BE2C (cell line): ENCODE data around the gene COPS2.
"Not testable (repeated sequence)": the region's sequence is repeated elsewhere in the genome, so short reads cannot be mapped to it uniquely, and the experiment has no call there.

Experiments used
- DNase-seq: peaks from one replicate; pipeline ENCODE4 v3.0.0-alpha.2; 2020
- H3K27me3 ChIP-seq: fragments of 250-450 bp; sonication (Bioruptor Pico); 2 replicates; pipeline ENCODE4 v1.5.1; 2020; ENCODE audit warnings: mild to moderate bottlenecking
- H3K36me3 ChIP-seq: fragments of 250-450 bp; sonication (Bioruptor Pico); 2 replicates; pipeline ENCODE4 v1.5.1; 2020; ENCODE audit warnings: mild to moderate bottlenecking
- H3K4me1 ChIP-seq: fragments of 250-450 bp; sonication (Bioruptor Pico); 2 replicates; pipeline ENCODE4 v1.5.1; 2020
- H3K4me3 ChIP-seq: 2 replicates; pipeline ENCODE4 v1.5.1; 2011; ENCODE audit warnings: low read depth, low read length
- H3K9me3 ChIP-seq: fragments of 250-450 bp; sonication (Bioruptor Pico); 2 replicates; pipeline ENCODE4 v1.5.1; 2020
- TF ChIP-seq, protein P1 (sequence below): IDR thresholded peaks from 2 replicates; pipeline ENCODE4 v1.5.1; 2012; ENCODE audit warnings: mild to moderate bottlenecking, low read depth, low read length

The COPS2 gene

DNA sequence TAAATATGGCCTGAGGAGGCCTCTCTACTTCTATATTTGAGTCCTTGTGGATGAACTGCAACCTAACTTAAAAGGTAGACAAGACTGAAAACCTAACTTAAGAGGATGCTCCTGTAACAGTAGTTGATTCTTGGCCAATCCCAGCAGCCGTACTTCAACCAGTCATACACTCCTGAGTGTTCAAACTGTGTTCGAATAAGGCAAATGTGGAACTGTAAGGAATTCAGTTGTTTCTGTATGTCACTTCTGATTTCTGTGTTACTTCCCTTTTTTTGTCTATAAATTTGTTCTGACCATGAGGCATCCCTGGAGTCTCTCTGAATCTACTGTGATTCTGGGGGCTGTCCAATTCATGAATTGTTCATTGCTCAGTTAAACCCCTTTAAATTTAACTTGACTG lies 35.2 kb upstream of the COPS2 start:
- H3K36me3 ChIP-seq: no peaks in the 10 kb centered on the region
- TF ChIP-seq, protein P1, sequence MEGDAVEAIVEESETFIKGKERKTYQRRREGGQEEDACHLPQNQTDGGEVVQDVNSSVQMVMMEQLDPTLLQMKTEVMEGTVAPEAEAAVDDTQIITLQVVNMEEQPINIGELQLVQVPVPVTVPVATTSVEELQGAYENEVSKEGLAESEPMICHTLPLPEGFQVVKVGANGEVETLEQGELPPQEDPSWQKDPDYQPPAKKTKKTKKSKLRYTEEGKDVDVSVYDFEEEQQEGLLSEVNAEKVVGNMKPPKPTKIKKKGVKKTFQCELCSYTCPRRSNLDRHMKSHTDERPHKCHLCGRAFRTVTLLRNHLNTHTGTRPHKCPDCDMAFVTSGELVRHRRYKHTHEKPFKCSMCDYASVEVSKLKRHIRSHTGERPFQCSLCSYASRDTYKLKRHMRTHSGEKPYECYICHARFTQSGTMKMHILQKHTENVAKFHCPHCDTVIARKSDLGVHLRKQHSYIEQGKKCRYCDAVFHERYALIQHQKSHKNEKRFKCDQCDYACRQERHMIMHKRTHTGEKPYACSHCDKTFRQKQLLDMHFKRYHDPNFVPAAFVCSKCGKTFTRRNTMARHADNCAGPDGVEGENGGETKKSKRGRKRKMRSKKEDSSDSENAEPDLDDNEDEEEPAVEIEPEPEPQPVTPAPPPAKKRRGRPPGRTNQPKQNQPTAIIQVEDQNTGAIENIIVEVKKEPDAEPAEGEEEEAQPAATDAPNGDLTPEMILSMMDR: no peak
- H3K9me3 ChIP-seq: no peaks in the 10 kb centered on the region
- DNase-seq: no peak
- no peaks in the 10 kb centered on the region for H3K27me3 ChIP-seq
- H3K4me1 ChIP-seq: no peaks in the 10 kb centered on the region; the same call in 1 of the 2 replicates
- H3K4me3 ChIP-seq: no peak overlapping the region

- TF ChIP-seq, protein P1: no peak
- Histone ChIP-seq H3K4me1 (no peaks in the 10 kb centered on the region; the same call in 1 of the 2 replicates), H3K4me3 (no peak overlapping the region), H3K27me3 (no peaks in the 10 kb centered on the region), H3K9me3 (no peaks in the 10 kb centered on the region), H3K36me3 (no peaks in the 10 kb centered on the region)
- no peak for DNase-seq
These were observed 34.2 kb upstream of the COPS2 start for GRCh38 chr15:49189631-49190030.

DNA sequence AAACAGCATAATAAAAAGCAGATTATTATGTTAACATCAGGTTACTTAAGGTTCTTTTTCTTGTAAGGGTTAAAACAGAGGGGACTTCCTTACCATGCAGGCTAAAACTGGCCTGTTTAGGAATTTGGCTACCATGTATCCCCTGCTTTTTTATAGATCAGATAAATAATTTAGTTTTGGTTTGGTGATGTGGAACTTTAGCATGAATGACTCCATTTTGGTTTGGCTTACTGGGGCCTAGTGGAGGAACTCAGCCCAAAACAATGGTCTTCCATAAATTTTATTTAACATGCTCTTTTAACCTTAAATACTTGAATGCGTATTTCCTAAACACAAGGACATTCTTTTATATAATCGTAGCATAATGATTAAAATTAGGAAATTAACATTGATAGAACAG lies 33.5 kb upstream of the COPS2 start:
- Histone ChIP-seq H3K4me1 (no peaks in the 10 kb centered on the region; the same call in 1 of the 2 replicates), H3K27me3 (no peaks in the 10 kb centered on the region), H3K36me3 (no peaks in the 10 kb centered on the region), H3K9me3 (no peaks in the 10 kb centered on the region), H3K4me3 (no peak overlapping the region)
- no peak for DNase-seq
- TF ChIP-seq, protein P1: no peak

DNA sequence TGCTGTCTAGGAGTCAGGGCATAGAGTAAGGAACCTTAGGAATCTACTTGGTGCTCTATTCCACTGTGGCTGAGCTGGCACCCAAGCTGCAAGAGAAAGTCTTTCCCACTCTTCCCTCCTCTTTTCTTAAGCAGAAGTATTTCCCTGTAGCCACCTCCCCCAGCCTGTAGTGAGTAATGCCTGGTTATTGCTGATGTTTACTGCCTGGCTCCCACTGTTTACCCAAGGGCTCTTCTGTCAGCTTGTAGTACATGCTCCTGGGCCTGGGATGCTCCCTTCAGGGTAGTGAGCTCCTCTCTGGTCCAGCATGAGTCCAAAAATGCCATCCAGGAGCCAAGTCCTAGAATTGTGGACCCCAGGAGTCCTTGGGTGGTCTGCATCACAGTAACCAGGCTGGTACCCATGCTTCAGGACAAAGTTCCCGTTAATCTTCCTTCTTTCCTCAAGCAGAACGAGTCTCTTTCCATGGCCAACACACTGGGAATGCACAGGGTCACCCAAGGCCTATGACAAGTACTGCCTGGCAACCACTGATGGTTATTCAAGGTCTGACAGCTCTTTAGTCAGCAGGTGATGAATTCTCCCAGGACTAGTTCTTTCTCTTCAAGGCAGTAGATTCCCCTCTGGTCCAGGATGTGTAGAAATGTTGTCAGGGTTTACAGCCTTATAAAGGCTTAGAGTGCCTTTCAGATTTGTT lies 32.3 kb upstream of the COPS2 start:
- no peaks in the 10 kb centered on the region; the same call in 1 of the 2 replicates for H3K4me1 ChIP-seq
- DNase-seq: no peak
- TF ChIP-seq, protein P1: no peak
- no peaks in the 10 kb centered on the region for H3K27me3 ChIP-seq
- no peaks in the 10 kb centered on the region for H3K9me3 ChIP-seq
- H3K4me3 ChIP-seq: no peak overlapping the region
- no peaks in the 10 kb centered on the region for H3K36me3 ChIP-seq

DNA sequence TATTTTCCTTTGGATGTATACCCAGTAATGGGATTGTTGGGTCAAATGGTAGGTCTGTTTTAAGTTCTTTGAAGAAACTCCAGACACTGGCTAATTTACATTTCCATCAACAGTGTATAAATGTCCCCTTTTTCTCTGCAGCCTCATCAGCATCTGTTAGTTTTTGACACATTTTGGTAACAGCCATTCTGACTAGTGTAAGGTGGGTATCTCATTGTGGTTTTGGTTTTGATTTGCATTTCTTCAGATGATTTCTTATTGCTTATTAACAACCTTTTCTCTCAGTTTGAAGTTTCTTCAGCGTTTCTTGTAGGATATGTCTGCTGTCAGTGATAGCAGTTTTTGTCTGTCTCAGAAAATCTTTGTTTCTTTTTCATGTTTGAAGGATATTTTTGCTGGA lies 30.1 kb upstream of the COPS2 start:
- TF ChIP-seq, protein P1: no peak
- DNase-seq: no peak
- no peaks in the 10 kb centered on the region for H3K9me3 ChIP-seq
- H3K4me1 ChIP-seq: no peaks in the 10 kb centered on the region; the same call in 1 of the 2 replicates
- H3K36me3 ChIP-seq: no peaks in the 10 kb centered on the region
- no peaks in the 10 kb centered on the region for H3K27me3 ChIP-seq
- H3K4me3 ChIP-seq: no peak overlapping the region

DNA sequence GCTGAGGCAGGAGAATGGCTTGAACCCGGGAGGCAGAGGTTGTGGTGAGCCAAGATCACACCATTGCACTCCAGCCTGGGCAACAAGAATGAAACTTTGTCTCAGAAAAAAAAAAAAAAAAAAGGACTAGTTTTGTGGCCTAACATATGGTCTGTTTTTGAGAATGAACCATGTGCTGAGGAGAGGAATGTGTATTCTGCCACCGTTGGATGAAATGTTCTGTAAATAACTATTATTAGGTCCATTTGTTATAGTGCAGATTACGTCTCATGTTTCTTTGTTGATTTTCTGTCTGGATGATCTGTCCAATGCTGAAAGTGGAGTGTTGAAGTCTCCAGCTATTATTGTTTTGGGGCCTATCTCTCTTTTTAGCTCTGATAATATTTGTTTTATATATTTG lies 28.3 kb upstream of the COPS2 start:
- not testable (repeated sequence) for DNase-seq, H3K36me3 ChIP-seq, H3K9me3 ChIP-seq, H3K4me1 ChIP-seq, H3K4me3 ChIP-seq, H3K27me3 ChIP-seq
